Measurements from ENCODE around the gene ZFAND4. TPM values are rescaled to one million over a fixed set of nuclear protein-coding genes. Genes with fewer than 3 reads are reported as not detected.

The ZFAND4 gene
- total and polyA plus RNA-seq, 8 donors: 2.2 to 11.0 (median 6.7) TPM

DNA sequence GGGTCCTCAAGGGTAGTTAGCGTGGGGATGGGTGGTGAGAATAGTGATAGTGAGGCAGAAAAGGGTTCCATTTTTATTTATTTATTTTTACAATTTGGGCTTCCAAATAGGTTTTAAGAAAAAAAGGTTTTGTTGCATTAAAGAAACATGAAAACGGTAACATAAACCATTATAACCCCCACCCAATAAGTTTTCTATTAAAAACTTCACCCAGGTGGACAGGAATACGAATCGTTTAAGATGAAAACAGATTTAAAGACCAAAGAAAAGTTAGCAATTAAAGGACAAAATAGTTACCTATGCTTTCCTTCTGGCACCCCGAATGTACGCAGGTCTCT is 78.7 kb downstream of the ZFAND4 start:
- Histone ChIP-seq H3K9me3 (no peaks in the 10 kb centered on the region), H3K27me3 (no peaks in the 10 kb centered on the region), H3K27ac (peak overlapping the region in 3 of 4 donors; percentile 69 to 86 (median 82)), H3K4me3 (peak overlapping the region; percentile 48 to 79 (median 67)), H3K4me1 (peaks cover 0 to 15% (median 0%) of the 10 kb centered on the region in 3 donors), H3K36me3 (no peaks in the 10 kb centered on the region)
- 5 to 8% methylated on average over 6 of the region's 6 CpGs for WGBS, 2 donors
- intact Hi-C loops (cut with DNase I): no loop called here
- no peak for ATAC-seq
- DNase-seq: no peak
- TF ChIP-seq CTCF (IDR thresholded peaks at IDR 0.05): no peak
- no peak for FAIRE-seq

- intact Hi-C loops (cut with DNase I): no loop called here
- ATAC-seq: no peak
Observed at GRCh38 chr10:45592926-45593325, 79.6 kb downstream of the ZFAND4 start.

DNA sequence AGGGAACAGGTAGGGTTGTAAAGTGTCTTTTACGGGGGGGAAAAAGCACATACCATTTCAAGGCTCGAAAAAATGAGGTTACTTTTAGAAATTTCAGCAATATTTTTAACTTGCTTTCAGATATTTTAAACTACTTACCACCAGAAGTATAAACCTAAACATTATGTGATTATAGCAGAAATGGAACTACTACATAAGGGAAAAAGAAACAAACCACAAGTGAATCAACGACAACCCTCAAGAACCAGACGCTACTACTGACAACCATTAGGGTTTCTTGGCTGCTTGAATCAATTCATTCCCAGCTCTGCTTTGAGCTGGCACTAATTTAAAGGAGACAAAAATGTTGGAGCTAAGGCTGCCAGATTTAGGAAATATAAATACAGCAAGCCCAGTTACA is 80.1 kb downstream of the ZFAND4 start:
- no peaks in the 10 kb centered on the region for H3K36me3 ChIP-seq
- no peak for TF ChIP-seq CTCF (IDR thresholded peaks at IDR 0.05)
- no peak overlapping the region for H3K27ac ChIP-seq
- no peak for FAIRE-seq
- H3K27me3 ChIP-seq: no peaks in the 10 kb centered on the region
- no peak for ATAC-seq
- DNase-seq: no peak
- H3K4me3 ChIP-seq: peak overlapping the region in 1 of 4 donors; percentile 79
- peaks cover 0 to 15% (median 0%) of the 10 kb centered on the region in 3 donors for H3K4me1 ChIP-seq
- no peaks in the 10 kb centered on the region for H3K9me3 ChIP-seq
- WGBS, 2 donors: 45 to 61% methylated on average over 4 of the region's 4 CpGs
- intact Hi-C loops (cut with DNase I): no loop called here

More at GRCh38 chr10:45592926-45593325, 79.6 kb downstream of the ZFAND4 start:
- Histone ChIP-seq H3K27me3 (no peaks in the 10 kb centered on the region), H3K9me3 (no peaks in the 10 kb centered on the region), H3K27ac (no peak overlapping the region), H3K4me1 (peaks cover 0 to 15% (median 0%) of the 10 kb centered on the region in 3 donors), H3K4me3 (peak overlapping the region in 3 of 4 donors; percentile 48 to 79 (median 63)), H3K36me3 (no peaks in the 10 kb centered on the region)
- DNase-seq (no peak), FAIRE-seq (no peak)
- TF ChIP-seq CTCF (IDR thresholded peaks at IDR 0.05): no peak

DNA sequence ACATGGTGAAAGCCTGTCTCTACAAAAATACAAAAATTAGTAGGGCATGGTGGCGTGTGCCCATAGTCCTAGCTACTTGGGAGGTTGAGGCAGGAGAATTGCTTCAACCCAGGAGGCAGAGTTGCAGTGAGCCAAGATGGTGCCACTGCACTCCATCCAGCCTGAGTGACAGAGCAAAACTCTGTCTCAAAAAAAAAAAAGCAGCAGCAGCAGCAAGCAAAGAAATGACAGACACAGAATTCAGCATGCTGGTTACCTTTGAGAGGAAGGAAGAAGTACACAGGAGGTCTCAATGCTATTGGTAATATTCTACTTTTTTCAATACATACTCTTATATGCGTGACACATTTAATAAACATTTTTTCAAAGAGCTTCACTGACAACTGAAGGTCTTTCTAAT is 81.3 kb downstream of the ZFAND4 start:
- no peaks in the 10 kb centered on the region for H3K9me3 ChIP-seq
- TF ChIP-seq CTCF (IDR thresholded peaks at IDR 0.05): no peak
- H3K27ac ChIP-seq: no peak overlapping the region
- FAIRE-seq (no peak), DNase-seq (no peak), ATAC-seq (no peak)
- H3K27me3 ChIP-seq: no peaks in the 10 kb centered on the region
- H3K4me1 ChIP-seq: peaks cover 0 to 15% (median 0%) of the 10 kb centered on the region in 3 donors
- no peaks in the 10 kb centered on the region for H3K36me3 ChIP-seq
- WGBS, 2 donors: 82 to 86% methylated on average over 2 of the region's 2 CpGs
- intact Hi-C loops (cut with DNase I): no loop called here
- no peak overlapping the region for H3K4me3 ChIP-seq

DNA sequence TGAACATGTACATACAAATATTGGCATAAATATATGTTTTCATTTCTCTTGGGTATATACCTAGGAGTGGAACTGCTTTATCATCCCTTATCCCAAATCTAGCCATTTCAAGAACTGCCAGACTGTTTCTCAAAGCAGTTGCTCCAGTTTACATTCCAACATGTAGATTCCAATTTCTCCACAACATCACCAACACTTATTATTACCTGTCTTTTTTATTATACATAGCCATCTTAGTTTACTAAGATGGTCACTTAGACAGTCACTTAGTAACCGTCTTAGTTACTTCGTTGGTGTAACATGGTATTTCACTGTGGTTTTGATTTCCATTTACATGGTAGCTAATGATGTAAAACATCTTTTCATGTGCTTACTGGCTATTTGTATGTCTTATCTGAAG is 82.7 kb downstream of the ZFAND4 start:
- TF ChIP-seq CTCF (IDR thresholded peaks at IDR 0.05): no peak
- no peak for FAIRE-seq
- no peak for DNase-seq
- Histone ChIP-seq H3K27me3 (no peaks in the 10 kb centered on the region), H3K27ac (no peak overlapping the region), H3K36me3 (no peaks in the 10 kb centered on the region), H3K9me3 (no peaks in the 10 kb centered on the region), H3K4me3 (no peak overlapping the region), H3K4me1 (peaks cover 0 to 15% (median 0%) of the 10 kb centered on the region in 3 donors)
- WGBS, 2 donors: 97 to 98% methylated on average over 2 of the region's 2 CpGs
- intact Hi-C loops (cut with DNase I): loop anchor here in 1 of 3 donors (10.0 kb wide), 1 partner anchor 115 kb away; no protein-coding TSS in a partner anchor
- ATAC-seq: no peak
